Measurements from ENCODE around the gene GLRA1. TPM values are rescaled to one million over a fixed set of nuclear protein-coding genes. Genes with fewer than 3 reads are reported as not detected.

Gene GLRA1
- total RNA-seq, 1 donor from 2014 or later, result not detected

GRCh38 chr5:151901611-151902010, 23.0 kb downstream of the GLRA1 start:
- peaks cover 27% of the 10 kb centered on the region for H3K4me1 Mint-ChIP-seq
- H3K4me3 Mint-ChIP-seq, result no peak overlapping the region
- H3K9me3 Mint-ChIP-seq, result no peaks in the 10 kb centered on the region
- TF ChIP-seq CTCF (IDR thresholded peaks at IDR 0.05; ENCODE audit: unreplicated experiment), result no peak
- H3K27me3 Mint-ChIP-seq (ENCODE audit: low read depth), result peaks cover 18% of the 10 kb centered on the region
- H3K36me3 Mint-ChIP-seq, result no peaks in the 10 kb centered on the region
- no peak for DNase-seq (ENCODE audit: low spot score in 2 of 2, unreplicated experiment in 2 of 2)
- no peak overlapping the region for H3K27ac Mint-ChIP-seq

- Mint-ChIP-seq H3K4me1 (peaks cover 28% of the 10 kb centered on the region), H3K27me3 (ENCODE audit: low read depth) (peaks cover 18% of the 10 kb centered on the region), H3K4me3 (no peak overlapping the region), H3K27ac (no peak overlapping the region), H3K36me3 (no peaks in the 10 kb centered on the region), H3K9me3 (no peaks in the 10 kb centered on the region)
- TF ChIP-seq CTCF (IDR thresholded peaks at IDR 0.05; ENCODE audit: unreplicated experiment), result no peak
- no peak for DNase-seq (ENCODE audit: low spot score in 2 of 2, unreplicated experiment in 2 of 2)
Observed at GRCh38 chr5:151900891-151901290, 23.8 kb downstream of the GLRA1 start.

- no peak overlapping the region for H3K27ac Mint-ChIP-seq
- H3K9me3 Mint-ChIP-seq, result no peaks in the 10 kb centered on the region
- no peaks in the 10 kb centered on the region for H3K36me3 Mint-ChIP-seq
- DNase-seq (ENCODE audit: low spot score in 2 of 2, unreplicated experiment in 2 of 2), result no peak
- H3K27me3 Mint-ChIP-seq (ENCODE audit: low read depth), result peaks cover 18% of the 10 kb centered on the region
- TF ChIP-seq CTCF (IDR thresholded peaks at IDR 0.05; ENCODE audit: unreplicated experiment), result no peak
- H3K4me1 Mint-ChIP-seq, result peaks cover 18% of the 10 kb centered on the region
- H3K4me3 Mint-ChIP-seq, result no peak overlapping the region
Observed at GRCh38 chr5:151899399-151899798, 25.3 kb downstream of the GLRA1 start.

GRCh38 chr5:151897896-151898295, 26.8 kb downstream of the GLRA1 start:
- TF ChIP-seq CTCF (IDR thresholded peaks at IDR 0.05; ENCODE audit: unreplicated experiment), result no peak
- H3K4me3 Mint-ChIP-seq, result no peak overlapping the region
- DNase-seq (ENCODE audit: low spot score in 2 of 2, unreplicated experiment in 2 of 2), result no peak
- H3K27ac Mint-ChIP-seq, result no peak overlapping the region
- peaks cover 4% of the 10 kb centered on the region for H3K27me3 Mint-ChIP-seq (ENCODE audit: low read depth)
- no peaks in the 10 kb centered on the region for H3K36me3 Mint-ChIP-seq
- H3K4me1 Mint-ChIP-seq, result peaks cover 18% of the 10 kb centered on the region
- H3K9me3 Mint-ChIP-seq, result no peaks in the 10 kb centered on the region

- Mint-ChIP-seq H3K4me1 (peaks cover 18% of the 10 kb centered on the region), H3K4me3 (no peak overlapping the region), H3K27ac (peak overlapping the region; percentile 97), H3K27me3 (ENCODE audit: low read depth) (peaks cover 2% of the 10 kb centered on the region), H3K36me3 (no peaks in the 10 kb centered on the region), H3K9me3 (peaks cover 5% of the 10 kb centered on the region)
- TF ChIP-seq CTCF (IDR thresholded peaks at IDR 0.05; ENCODE audit: unreplicated experiment), result no peak
- DNase-seq (ENCODE audit: low spot score in 2 of 2, unreplicated experiment in 2 of 2), result no peak
Observed at GRCh38 chr5:151897020-151897552, 27.6 kb downstream of the GLRA1 start.

Measured in mesothelial cell of epicardium (in vitro differentiated cells).